Head of caudate nucleus (tissue), 42 donors: ENCODE results near the gene FBF1.
"Not testable (repeated sequence)": the region's sequence is repeated elsewhere in the genome, so short reads cannot be mapped to it uniquely, and the experiment has no call there.

Source experiments
- DNase-seq, 42 donors: peaks; one replicate each; pipeline versions ENCODE4 v3.0.0 to v3.0.0-alpha.2; 2020 to 2021; ENCODE audit warnings: mixed read lengths in 7 of 42
- intact Hi-C: fragments of 100-400 bp; cut with DNase I; formaldehyde crosslinking; loops from one replicate; pipeline ENCODE4 v1.15.0; 2022

Gene FBF1

DNA sequence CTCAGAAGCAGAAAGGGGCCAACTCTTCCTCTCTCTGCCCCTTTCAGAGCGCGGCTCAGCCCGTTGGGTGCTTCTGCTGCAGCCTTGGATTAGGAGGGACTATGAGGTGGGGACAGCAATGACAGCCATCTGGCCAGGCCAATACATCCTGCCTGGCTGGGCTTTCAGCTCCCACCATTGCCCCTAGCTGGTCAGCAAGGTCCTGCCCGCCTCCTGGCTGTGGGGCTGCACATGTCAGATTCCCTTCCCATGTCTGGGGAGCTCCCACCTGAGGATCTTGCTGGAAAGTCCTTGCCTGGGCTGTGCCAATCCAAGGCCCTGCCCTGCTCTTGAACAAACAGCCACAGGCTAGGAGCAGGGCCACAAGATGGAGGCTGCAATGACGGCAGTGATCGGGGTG lies 52.4 kb downstream of the FBF1 start:
- DNase-seq = no peak
- intact Hi-C loops = no loop called here

DNA sequence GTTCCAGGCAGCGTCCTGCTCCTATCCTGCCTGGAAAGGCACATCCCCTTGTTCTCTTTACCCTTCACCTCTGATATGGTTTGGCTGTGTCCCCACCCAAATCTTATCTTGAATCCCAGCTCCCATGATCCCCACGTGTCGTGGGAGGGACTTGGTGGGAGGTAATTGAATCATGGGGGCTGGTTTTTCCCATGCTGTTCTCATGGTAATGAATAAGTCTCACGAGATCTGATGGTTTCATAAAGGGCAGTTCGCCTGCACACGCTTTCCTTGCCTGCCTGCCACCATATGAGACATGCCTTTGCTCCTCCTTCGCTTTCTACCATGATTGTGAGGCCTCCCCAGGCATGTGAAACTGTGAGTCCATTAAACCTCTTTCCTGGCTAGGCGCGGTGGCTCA lies 55.0 kb downstream of the FBF1 start:
- DNase-seq, intact Hi-C loops: not testable (repeated sequence)

DNA sequence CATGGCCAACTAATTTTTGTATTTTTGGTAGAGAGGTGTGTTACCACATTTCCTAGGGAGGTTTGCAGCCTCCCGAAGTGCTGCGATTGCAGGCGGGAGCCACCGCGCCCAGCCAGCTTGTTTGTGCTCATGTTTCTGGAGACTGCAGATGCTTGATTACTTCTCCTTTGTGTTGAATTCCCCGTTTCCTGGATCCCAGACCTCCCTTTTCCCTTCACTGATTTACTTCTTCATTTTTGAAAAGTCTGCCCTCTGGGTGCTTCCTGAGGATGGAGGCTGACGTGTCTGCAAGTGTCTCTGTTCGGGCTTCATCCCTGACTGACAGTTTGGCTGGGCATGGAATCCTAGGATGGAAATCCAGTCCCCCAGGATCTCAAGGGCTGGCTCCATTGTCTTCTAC lies 55.4 kb downstream of the FBF1 start:
- intact Hi-C loops = no loop called here

DNA sequence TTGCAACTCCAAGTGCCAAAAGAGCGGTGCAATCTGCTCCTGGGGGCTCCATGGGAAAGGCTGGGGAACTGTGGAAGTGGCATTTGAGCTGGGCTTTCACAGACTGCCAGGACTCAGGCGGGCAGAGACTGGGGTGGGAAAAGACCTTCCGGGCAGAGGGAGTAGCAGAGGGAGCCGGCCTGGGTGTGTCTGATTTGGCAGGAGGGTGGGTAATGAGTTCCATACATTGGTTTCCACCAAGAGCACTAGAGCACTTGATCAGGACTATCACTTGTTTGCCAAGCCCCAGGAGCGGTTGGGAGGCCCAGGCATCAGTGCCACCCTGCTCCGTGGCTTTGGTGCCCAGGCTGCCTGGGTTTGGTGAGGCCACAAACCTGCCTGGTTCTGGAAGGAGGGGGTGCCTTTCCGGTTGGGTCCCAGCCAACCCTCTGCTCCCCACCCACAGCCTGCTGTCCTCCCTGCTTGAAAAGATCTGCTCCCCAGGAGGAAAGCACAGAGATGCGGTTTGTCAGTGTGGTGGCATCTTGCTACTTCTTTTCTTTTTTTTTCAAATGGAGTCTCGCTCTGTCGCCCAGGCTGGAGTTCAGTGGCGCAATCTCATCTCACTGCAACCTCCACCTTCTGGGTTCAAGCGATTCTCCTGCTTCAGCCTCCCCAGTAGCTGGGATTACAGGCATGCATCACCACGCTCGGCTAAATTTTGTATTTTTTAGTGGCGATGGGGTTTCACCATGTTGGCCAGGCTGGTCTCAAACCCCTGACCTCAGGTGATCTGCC lies 59.0 kb downstream of the FBF1 start:
- intact Hi-C loops = no loop called here
- DNase-seq = no peak

More for the DNA sequence above, 55.4 kb downstream of the FBF1 start:
- DNase-seq = no peak

DNA sequence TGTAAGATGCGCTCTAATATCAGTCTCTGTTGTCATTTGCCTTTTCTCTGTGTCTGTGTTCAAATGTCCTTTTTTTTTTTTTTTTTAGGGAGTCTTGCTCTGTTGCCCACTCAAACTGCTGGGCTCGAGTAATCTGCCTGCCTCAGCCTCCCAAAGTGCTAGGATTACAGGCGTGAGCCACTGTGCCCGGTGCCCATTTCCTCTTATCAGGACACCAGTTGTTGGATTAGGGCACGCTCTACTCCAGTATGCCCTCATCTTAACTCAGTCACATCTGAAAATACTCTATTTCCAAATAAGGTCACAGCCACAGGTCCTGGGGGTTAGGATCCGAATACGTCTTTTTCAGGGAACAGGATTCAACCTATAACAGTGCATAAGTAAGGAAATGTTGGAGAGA lies 60.6 kb downstream of the FBF1 start:
- no peak for DNase-seq
- intact Hi-C loops = no loop called here

DNA sequence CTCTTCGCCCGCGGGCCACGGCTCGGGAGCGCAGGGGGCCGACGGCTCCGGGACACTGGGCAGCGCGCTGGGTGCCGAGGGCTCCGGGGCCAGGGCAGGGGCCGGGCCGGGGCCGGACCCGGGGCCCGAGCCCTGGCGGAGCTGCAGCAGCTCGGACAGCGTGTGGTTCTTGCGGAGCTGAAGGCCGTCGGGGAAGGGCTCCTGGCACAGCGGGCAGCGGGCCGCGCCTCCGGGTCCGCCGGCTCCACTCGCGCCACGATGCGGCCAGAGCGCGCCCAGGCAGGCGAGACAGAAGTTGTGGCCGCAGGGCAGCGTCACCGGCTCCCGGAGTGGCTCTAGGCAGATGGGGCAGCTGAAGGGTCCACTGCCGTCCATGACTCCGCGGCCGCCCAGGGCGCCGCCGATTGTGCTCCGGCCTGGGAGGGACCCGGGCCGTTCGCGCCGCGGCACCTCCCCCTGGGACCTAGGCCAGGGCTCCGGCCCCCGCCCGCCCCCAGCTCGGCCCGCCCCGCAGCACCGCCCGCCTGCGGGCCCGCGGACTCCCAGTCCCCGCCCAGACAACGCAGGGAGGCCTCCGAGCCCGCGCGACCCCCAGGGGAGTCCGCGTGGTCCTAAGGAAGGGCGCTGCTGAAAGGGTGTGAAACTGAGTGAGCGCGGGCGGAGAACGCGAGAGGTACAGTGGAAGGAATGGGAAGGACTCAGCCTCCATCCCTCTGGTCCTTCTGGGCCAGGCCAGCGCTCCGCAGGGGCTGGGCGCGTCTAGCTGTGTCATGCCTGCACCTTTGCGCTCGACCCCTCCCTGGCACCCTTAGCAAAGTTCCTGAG lies 62.5 kb downstream of the FBF1 start, which contains the start of gene TRIM47:
TRIM47 (minus strand) TSS at position 408 of the 825 bp plus-strand sequence; CDS start at position 375, 33 bp downstream.
- DNase-seq = peak in 39 of 42 donors; percentile 23 to 86 (median 70)
- intact Hi-C loops = no loop called here

DNA sequence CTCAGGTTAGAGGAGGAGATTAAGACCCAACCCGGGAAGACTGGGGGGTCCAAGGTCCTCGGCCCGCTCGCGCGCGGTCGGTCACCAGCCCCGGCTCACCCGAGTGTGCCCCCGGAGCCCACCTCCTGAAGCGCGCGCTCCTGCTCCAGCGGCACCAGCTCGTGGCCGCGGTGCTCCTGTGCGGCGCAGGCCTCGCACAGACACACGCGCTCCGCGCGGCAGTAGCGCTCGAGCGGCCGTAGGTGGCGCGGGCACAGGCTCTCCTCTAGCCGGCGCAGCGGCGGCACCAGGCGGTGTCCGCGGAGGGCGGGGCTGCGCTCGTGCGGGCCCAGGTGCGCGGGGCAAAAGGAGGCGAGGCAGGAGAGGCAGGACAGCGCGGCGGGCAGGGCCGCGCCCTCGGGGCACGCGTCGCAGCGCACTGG lies 63.1 kb downstream of the FBF1 start:
- intact Hi-C loops = no loop called here
- peak in 38 of 42 donors; percentile 44 to 80 (median 68) for DNase-seq

DNA sequence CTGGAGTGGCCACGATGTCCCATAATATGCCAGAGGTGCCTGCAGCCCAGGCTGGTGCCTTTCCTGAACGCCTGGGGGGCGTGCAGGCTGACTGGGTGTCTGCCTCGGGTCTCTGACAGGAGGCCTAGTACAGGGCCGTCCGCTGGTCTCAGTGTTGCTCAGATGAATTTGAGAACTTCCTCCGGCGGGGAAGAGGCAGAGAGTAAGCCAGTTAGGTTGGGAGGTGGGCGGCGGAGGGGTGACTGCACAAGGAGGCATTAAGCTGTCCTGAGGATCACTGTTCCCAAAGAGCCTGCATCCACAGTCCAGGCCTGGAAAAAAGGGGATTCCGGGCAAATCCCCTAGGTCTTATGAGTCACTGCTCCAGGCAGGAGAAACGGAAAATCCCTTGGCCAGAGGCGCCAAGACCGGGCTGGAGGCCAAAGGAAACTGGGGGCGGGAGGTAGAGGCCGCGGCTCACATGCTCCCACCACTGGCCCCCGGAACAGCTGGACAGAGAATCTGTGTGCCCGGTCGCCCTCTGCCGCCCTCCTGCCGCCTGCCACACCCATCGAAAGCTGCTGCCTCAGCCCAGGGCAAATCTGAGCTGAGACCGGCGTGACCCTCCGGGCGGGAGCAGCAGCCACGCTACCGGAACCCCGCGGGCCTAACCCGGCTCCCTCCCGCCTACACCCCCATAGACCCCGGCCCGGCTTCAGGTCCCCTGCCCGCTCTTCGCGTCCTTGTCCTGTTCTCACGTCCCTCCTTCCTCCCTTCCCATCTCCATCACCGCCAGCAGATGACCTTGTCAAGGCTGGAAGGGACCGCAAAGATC lies 63.7 kb downstream of the FBF1 start:
- intact Hi-C loops = no loop called here
- peak; percentile 67 to 96 (median 83) for DNase-seq

DNA sequence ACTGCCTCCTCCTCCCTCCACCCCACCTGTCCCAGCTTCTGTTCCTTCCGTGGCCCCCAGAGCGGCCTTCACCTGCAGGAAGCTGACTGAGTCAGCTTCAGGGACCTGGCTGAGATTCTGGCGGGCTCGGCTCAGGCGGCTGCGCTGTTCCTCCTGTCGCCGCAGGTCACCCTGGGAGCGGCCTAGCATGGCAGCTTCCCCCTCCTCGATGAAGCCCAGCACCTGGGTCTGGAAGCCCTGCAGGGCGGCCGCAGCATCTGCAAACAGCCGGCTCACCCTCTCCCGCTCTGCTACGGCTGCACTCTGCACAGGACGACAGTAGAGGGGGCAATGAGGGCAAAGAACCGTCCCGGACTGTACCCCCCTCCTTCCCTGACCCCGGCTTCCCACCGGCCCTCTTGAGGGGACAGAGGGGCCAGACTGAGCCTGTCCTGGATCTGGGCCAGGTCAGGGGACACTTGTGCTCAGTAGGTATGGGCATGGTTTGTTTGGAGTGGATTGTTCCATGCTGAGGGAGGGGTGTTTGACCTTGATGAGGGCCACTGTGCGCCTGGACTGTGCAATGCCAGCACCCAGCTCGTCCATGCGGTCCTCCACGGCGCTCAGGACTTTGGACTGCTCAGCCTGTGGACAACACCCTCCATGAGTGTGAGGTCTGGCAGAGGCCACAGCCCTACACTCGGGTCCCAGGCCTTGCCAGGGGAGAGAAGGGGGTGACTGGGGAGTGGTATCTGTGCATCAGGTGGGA lies 64.5 kb downstream of the FBF1 start:
- intact Hi-C loops = no loop called here
- DNase-seq = peak in 10 of 42 donors; percentile 11 to 62 (median 33)

DNA sequence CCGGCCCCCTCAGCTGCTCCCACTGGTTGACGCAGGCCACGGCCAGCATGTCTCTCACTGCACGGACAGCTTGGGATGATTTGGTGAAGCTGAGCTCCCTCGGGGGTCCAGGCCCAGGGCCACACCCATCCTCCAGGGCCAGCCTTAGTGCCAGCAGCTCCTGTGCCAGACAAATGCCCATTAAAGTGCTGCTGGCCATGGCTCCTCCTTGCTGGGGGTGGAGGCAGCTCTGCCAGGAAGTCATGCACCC lies 65.0 kb downstream of the FBF1 start:
- DNase-seq = peak in 11 of 42 donors; percentile 16 to 80 (median 46)

DNA sequence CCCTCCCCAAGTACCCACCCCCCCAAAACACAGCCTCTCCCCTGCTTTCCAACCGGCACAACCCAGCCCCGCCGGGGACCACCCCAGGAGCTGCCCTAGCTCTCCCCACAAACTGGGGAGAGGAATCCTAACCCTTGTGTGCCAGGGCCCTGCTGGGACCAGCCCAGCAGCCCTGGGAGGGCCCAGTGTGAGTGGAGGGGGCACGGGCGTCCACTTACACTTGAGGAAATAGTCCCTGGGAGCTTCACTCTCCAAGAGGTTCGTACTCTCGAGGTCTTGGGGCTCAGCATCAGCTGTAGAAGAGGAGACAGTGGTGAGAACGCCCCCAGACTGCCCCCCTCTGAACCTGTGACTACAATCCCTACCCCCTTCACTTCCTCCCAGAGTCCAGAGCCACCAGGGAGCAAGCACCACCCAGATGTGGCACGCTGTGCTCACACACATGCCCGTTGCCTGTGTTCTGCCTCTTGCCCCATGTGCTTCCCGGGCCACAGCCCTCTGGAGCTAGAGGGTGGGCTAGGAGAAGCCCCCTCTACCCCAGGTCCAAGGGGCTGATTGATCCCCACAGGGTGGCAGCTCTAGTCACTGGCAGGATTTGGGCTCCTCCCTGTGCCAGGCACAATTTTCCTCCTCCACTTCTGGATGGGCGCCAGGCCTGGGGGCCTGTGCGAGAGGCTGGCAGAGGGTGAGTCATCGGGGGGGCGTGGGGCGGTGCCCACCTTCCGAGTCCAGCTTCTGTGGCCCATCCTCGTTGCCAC lies 65.5 kb downstream of the FBF1 start:
- intact Hi-C loops = no loop called here
- DNase-seq = peak in 27 of 42 donors; percentile 23 to 83 (median 52)

More for the DNA sequence above, 65.0 kb downstream of the FBF1 start:
- intact Hi-C loops = no loop called here

DNA sequence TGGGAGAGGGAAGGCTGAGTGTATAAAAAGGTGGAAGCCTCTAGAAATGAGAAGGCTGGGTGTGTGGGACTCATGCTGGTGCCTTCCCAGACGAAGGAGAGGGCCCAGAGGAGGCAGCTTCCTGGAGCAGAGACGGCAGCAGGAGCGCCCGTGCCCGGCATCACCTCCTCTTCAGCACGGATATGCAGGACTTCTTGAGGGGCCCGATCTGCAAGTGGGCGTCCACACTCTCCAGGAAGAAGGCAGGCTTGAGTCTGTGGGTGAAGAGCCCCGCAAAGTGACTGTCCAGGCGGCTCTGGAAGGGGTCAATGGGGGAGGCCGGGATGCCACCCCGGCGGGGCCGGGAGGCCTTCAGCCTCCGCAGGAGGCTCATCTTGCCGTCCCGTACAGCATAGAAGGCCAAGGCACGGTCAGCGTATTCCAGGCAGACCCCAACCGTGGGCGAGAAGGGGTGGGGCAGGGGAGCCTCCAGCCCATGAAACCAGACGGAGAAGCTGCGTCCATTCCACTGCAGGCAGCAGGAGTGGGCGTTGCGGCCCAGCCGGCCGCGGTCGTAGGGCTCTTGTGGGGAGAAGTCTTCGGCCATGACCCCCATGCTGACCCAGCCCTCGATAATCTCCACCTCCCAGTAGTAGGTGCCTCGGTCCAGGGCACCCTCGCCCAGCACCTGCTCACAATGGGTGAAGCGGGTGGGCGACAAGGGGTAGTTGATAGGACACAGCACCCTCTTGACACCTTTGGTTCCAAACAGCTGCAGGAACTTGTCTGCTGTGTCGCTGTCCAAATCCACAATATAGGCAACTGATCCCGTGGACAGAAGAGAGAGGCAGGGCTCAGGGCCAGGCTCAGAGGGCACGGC lies 66.3 kb downstream of the FBF1 start:
- DNase-seq = no peak
- intact Hi-C loops = no loop called here

DNA sequence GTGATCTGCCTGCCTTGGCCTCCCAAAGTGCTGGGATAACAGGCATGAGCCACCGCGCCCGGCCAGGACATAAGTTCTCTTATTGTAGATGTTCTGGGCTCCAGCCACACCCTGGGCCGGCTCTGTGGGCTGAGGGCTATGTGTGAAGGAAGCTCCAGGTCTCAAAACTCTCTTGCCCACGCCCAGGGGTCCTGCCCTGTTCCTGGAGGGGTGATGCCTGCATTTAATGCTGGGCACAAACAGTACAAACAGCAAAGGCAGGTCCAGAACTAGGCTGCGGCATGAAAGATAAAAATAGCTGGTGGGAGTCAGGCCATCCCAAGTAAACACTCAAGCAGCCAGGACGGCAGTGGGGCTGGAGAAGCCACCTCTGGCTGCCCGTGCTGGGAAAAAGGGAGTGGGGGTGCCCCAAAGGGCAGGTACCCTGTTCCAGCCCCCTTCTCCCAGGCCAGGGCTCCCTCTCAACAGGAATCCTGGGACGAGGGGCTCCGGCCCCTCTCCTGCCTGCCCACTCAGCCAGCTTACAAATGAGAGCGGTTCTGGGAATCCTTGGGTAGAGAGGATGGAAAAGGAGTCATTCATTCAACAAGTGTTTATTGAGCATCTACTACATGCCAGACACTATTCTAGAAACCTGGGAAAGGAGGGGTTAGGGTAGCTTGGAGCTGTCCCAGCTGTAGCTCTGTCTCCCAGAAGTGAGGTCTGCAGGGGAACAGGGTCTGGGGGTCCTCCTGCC lies 67.1 kb downstream of the FBF1 start:
- no peak for DNase-seq
- intact Hi-C loops = no loop called here

DNA sequence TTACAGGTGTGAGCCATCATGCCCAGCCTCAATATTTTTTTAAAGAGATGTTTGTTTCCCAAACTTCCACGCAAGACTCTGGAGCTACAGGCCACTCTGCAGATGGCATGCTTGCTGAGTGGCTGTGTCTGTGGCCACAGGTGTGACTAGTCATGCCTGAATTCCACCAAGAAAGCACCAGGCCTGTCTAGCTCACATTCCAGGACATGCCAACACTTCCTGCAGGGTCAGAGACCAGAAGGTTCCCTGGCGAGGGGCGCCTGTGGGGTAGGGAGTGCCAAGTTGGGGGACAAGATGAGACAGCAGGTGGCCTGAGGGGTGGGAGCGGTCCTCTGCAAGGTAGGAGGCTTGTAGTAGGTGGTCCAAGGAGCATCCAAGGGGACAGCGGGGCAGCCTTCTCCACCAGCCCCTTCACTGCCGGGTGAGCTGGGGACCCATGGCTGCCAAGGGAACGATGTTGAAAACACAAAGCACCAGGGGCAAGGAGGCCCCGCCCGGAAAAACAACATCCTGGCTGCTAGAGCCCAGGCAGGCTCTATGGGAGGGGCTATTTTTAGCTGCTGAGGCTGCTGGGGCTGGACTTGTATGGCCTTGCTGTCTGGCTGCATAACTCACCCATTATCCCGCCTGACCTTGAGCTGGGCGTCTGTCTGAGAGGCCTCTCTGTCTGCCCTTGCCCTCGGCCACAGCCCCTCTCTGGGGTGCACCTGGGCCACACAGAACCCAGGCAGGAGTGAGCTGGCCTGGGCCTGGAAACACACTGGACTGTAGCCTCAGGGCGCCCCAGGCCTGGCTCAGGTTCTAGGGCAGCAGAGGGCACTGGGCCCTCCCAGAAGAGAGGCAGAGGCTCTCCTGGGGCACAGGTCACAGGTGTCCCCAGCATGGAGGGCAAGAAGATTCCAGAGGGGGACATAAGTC lies 68.1 kb downstream of the FBF1 start:
- peak in 23 of 42 donors; percentile 21 to 73 (median 54) for DNase-seq
- intact Hi-C loops = no loop called here

DNA sequence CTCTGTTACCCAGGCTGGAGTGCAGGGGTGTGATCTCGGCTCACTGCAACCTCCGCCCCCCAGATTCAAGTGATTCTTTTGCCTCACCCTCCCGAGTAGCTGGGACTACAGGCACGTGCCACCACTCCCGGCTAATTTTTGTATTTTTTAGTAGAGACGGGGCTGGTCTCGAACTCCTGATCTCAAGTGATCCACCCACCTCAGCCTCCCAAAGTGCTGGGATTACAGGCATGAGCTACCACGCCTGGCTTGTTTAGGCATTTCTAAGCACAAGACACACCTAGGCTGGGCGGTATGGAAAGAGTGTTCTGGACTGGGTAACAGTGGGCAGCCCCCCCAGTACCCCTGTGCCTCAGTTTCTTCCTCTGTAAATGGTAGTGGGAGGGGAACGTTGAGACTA lies 70.6 kb downstream of the FBF1 start:
- intact Hi-C loops, DNase-seq: not testable (repeated sequence)
